Posterior cingulate gyrus (tissue), 11 donors: ENCODE data around the gene FBXW12.
"Not testable (repeated sequence)": the region's sequence is repeated elsewhere in the genome, so short reads cannot be mapped to it uniquely, and the experiment has no call there.

Experiments used
- DNase-seq, 10 donors: peaks; one replicate each; pipeline versions ENCODE4 v3.0.0 to v3.0.0-alpha.2; 2020 to 2021; ENCODE audit warnings: mixed read lengths in 3 of 10
- intact Hi-C: fragments of 100-400 bp; cut with DNase I; formaldehyde crosslinking; loops from one replicate; pipeline ENCODE4 v1.15.1; 2023

The FBXW12 gene

DNA sequence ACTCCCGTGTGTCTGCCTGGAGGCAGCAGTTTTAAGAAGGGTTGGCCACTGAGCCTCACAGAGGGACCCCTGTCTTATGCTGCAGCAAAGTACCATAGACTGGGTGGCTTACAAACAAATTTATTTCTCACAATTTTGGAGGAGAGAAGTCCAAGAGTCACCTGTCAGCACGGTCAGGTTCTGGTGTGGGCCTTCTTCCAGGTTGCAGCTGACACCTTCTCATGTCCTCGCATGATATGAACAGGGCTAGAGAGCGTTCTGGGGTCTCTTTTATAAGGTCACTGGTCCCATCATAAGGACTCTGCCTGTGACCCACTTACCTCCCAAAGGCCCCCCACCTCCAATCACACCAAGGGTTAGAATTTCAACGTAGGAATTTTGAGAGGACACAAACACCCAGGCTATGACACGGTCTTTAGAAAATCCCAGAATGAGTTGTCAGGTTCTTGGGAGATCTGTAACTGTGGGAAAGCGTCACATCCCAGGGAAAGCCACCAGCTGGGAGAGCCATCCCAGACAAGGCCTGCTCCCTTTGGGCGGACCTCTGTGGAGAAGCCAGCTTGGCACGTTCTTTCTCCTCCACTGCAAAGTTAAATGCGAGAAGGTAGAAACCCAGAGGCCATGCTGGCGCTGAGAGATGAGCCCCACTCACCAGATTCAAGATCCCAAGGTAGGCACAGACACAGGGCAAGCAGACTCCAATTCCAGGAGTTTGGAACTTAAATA lies at the start of gene FBXW12:
Gene FBXW12 (plus strand): TSS at position 569 of the 726 bp plus-strand sequence. CDS start 549 bp downstream, outside the sequence.
- intact Hi-C loops, result no loop called here
- DNase-seq, result no peak

- intact Hi-C loops, DNase-seq: not testable (repeated sequence)
Observed at GRCh38 chr3:48331706-48332435, 40.1 kb upstream of the FBXW12 start.

GRCh38 chr3:48333346-48334245 lies 38.4 kb upstream of the FBXW12 start, which contains the start of gene SPINK8:
Gene SPINK8 (minus strand): TSS chr3:48333661. CDS start chr3:48328341, 5,320 bp downstream.
- intact Hi-C loops, DNase-seq: not testable (repeated sequence)

DNA sequence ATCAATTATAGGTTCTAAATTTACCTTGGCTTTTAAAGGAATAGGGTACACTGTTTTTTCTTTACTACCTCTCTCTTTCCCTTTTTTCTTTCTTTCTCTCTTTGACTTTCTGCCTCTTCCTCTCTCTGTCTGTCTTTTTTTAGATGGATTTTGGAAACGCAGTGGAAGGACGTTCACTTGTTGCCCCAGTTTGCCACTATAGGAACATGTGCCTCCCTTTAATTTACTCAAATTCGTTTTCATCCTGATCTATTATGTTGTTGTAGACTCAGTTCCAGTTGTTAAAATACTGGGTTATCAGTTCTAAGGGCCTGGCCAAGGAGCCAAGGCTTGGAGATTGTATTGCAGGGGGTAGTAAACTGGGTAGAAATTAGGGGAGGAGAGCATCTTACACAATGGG lies 37.4 kb upstream of the FBXW12 start:
- DNase-seq, result no peak
- intact Hi-C loops, result no loop called here

DNA sequence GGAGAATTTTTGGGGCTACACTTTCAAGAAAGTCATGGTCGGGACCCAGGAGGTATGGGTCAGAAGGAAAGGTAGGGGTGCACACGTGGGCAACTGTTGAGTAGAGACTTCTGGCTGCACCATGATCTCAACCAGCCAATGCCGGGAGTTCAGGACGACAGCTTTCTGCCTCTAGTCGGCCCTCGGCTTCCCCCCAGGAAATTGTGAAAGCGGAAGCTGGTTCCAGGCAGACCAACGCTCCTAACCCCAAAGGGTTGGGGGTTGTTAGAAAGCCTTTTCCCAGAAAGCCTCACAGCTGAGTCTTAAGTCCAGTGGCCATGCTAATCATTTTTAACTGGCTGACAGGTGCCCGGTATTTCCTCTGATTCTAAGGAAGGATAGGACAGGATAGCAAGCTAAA lies 36.7 kb upstream of the FBXW12 start:
- intact Hi-C loops, result not testable (repeated sequence)
- peak in 2 of 10 donors; percentile 8 to 81 for DNase-seq

GRCh38 chr3:48337536-48337935 lies 34.5 kb upstream of the FBXW12 start:
- intact Hi-C loops, result not testable (repeated sequence)

GRCh38 chr3:48338635-48339034 lies 33.4 kb upstream of the FBXW12 start:
- DNase-seq, result no peak
- intact Hi-C loops, result no loop called here

More at GRCh38 chr3:48337536-48337935, 34.5 kb upstream of the FBXW12 start:
- not testable (repeated sequence) for DNase-seq

DNA sequence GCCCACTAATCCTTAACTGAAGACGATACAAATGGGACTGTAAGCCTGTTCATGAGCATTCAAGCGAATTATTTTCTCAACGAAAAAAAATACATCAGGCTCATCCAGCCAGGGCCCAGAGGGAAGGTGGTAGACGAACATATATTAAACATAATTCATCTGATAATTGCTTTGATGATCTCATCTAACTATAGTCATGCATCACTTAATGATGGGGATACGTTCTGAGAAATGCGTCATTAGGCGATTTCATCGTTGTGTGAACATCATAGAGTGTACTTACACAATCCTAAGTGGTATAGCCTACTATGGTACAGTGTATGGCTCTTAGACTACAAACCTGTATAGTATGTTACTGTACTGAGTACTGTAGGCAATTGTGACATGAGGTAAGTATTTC lies 28.6 kb upstream of the FBXW12 start:
- intact Hi-C loops, result no loop called here
- no peak for DNase-seq

DNA sequence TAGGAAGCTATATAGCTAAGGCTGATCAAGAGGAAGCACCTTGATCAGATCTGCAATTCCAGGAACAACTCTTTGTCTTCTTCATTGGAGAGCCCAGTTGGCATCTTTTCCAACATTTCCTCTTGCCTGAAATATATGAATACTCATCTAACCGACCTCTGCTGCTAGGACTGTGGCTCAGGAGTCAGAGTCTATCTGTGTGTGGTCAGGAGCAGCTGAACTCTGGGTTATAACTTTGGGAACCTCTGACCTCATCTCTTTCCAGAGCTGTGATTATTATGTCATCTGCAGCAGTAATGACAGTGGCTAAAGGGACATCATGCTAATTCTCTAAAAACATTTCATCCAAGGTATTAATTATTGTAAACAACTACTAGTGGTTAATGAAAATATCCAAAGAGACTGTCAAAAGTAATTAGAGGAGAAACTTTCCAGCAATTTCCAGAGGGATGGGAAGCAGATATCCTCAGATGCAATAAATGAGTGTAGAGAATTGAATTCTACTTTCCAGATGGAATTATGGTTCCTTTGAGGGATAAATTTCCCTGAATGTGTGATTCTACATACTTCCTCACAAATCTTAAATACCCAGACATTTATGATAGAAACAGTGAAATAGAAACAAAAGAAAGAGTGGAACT lies 27.0 kb upstream of the FBXW12 start:
- intact Hi-C loops, result no loop called here
- no peak for DNase-seq

GRCh38 chr3:48345946-48346572 lies 26.0 kb upstream of the FBXW12 start:
- intact Hi-C loops, result no loop called here
- DNase-seq, result no peak

DNA sequence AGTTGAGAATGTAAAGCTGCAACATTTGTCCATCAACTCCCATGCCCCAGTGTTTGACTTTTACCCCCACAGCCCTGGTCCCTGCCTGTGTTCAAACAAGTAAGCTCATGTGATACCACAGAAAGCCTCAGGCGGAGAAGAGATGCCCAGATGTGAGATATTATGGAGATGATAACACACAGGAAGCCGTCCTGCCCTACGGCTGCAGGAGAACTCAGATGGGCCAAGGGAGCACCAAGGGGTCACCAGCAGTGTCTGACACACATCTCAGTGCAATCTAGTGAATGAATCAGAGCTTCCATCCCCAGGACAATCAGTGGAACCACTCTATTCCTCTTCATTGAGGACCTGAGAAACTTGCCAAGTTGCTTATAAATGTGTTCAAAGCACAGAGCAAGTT lies 24.5 kb upstream of the FBXW12 start:
- DNase-seq, result no peak
- intact Hi-C loops, result no loop called here

GRCh38 chr3:48352546-48352945 lies 19.5 kb upstream of the FBXW12 start:
- intact Hi-C loops, result no loop called here
- DNase-seq, result no peak

DNA sequence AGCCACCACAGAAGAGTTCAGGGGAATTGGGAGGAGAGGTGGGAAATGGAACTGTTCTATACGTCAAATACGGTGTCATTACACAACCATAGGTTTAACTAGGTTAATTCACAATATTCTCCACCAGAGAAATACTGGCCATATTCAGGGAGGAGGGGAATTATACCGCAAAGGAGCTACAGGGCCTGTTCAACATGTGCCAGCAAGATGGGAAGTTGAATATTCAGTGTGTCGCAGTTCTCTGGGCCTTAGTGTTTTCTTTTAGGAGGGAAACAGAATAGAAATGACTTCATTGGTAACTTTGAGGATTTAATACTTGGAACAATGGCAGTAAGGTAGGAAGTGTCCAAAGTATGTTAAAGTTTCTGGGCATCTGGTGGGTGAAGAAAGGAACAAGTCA lies 18.0 kb upstream of the FBXW12 start:
- no peak for DNase-seq
- intact Hi-C loops, result no loop called here

- intact Hi-C loops, result no loop called here
- no peak for DNase-seq
Observed at GRCh38 chr3:48356419-48356818, 15.6 kb upstream of the FBXW12 start.

GRCh38 chr3:48361928-48362327 lies 10.1 kb upstream of the FBXW12 start:
- no peak for DNase-seq
- intact Hi-C loops, result no loop called here

DNA sequence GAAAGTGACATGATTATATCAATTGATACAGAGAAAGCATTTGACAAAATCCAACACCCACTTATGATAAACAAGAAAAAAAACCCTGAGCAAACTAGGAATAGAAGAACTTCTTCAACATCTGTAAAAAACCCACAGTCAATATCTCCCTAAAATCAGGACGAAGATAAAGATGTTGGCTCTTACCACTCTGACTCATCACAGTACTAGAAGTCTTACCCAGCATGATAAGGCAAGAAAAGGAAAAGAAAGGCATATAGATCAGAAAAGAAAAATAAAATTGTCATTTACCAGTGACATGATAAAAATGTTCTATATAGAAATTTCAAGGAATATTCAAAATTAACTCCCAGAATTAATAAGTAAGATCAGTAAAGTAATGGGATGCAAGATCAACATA lies 7.2 kb upstream of the FBXW12 start:
- no peak for DNase-seq
- intact Hi-C loops, result no loop called here

DNA sequence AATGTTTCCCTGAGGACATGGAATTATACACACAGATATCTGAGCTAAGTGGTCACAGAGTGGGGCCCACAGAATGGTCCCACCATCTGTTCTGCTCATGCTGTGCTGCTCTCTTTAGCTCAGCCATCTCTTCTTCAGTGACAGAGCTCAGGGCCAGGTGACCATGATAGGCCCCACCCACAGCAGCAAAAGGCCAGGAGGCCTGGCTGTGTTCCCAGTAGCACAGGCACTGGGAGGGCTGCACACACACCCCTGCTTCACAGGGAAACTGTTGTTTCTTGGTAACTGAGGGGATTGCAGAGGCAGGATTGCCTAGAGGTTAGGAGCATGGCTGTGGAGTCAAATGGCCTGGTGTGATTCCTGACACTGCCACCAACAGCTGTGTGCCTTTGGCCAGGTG lies 4.8 kb upstream of the FBXW12 start:
- no peak for DNase-seq
- intact Hi-C loops, result no loop called here

- DNase-seq, result no peak
- intact Hi-C loops, result no loop called here
Observed at GRCh38 chr3:48369693-48370332, 2.2 kb upstream of the FBXW12 start.

- DNase-seq, result no peak
- intact Hi-C loops, result no loop called here
Observed at GRCh38 chr3:48370333-48370713, 1.7 kb upstream of the FBXW12 start.
